PC-9 (cell line): ENCODE data around the gene DGKZ. TPM values are rescaled to one million over a fixed set of nuclear protein-coding genes. Genes with fewer than 3 reads are reported as not detected.
"Not testable (repeated sequence)": the region's sequence is repeated elsewhere in the genome, so short reads cannot be mapped to it uniquely, and the experiment has no call there.

Experiments used
- BruUV-seq: library from RNA; stranded (reverse); fragments of 400-500 nt; replicated peaks from 2 replicates; lab custom pipeline; 2021; lab: Mats Ljungman, UMichigan
- CTCF ChIA-PET: fragments of 300-600 bp; sonication (Branson Sonifier 250); formaldehyde crosslinking; loops from one replicate; lab custom pipeline; 2022; ENCODE audit warnings: antibody characterized with exemption; lab: Charles Lee
- POLR2A ChIA-PET: fragments of 300-600 bp; sonication (Branson Sonifier 250); formaldehyde crosslinking; loops from one replicate; lab custom pipeline; 2022; ENCODE audit warnings: antibody characterized with exemption; ENCODE audit not compliant: unreplicated experiment; lab: Charles Lee
- DNase-seq, 2 experiments: peaks; one replicate each; pipeline versions ENCODE4 v3.0.0 to v3.0.0-alpha.2; 2015 to 2022; ENCODE audit warnings: mixed read lengths in 1 of 2
- H2AFZ ChIP-seq: fragments of 200-600 bp; sonication (generic); 2 replicates; pipeline ENCODE4 v1.8.1; 2017; ENCODE audit warnings: antibody characterized with exemption
- H3F3A ChIP-seq: fragments of 200-600 bp; sonication (generic); 2 replicates; pipeline ENCODE4 v1.8.1; 2017; ENCODE audit warnings: antibody characterized with exemption, mild to moderate bottlenecking, low read depth; ENCODE audit not compliant: insufficient read depth
- H3K27ac ChIP-seq: fragments of 200-600 bp; sonication (generic); 2 replicates; pipeline ENCODE4 v1.6.1; 2016; ENCODE audit warnings: mixed run types
- H3K27me3 ChIP-seq: fragments of 200-600 bp; sonication (generic); 2 replicates; pipeline ENCODE4 v1.6.1; 2016; ENCODE audit warnings: low read depth, mixed run types; ENCODE audit not compliant: insufficient read depth
- H3K36me3 ChIP-seq: fragments of 200-600 bp; sonication (generic); 2 replicates; pipeline ENCODE4 v1.6.1; 2016; ENCODE audit warnings: low read depth, mixed run types
- H3K4me1 ChIP-seq: fragments of 200-600 bp; sonication (generic); replicated peaks from 2 replicates; pipeline ENCODE4 v1.6.1; 2016; ENCODE audit warnings: mixed run types; ENCODE audit not compliant: insufficient read depth
- H3K4me2 ChIP-seq: fragments of 200-600 bp; sonication (generic); 2 replicates; pipeline ENCODE4 v1.6.1; 2017; ENCODE audit warnings: mixed run types
- H3K4me3 ChIP-seq: fragments of 200-600 bp; sonication (generic); 2 replicates; pipeline ENCODE4 v1.6.1; 2016; ENCODE audit warnings: mixed run types
- H3K79me2 ChIP-seq: fragments of 200-600 bp; sonication (generic); 2 replicates; pipeline ENCODE4 v1.6.1; 2017; ENCODE audit warnings: low read depth, mixed run types
- H3K9me2 ChIP-seq: fragments of 200-600 bp; sonication (generic); 2 replicates; pipeline ENCODE4 v1.8.1; 2017; ENCODE audit warnings: mild to moderate bottlenecking; ENCODE audit not compliant: insufficient read depth
- H3K9me3 ChIP-seq: fragments of 200-600 bp; sonication (generic); 2 replicates; pipeline ENCODE4 v1.8.1; 2016; ENCODE audit warnings: low read depth; ENCODE audit not compliant: insufficient read depth
- H4K20me1 ChIP-seq: fragments of 200-600 bp; sonication (generic); 2 replicates; pipeline ENCODE4 v1.8.1; 2017; ENCODE audit not compliant: insufficient read depth
- EZH2 ChIP-seq: fragments of 200-600 bp; sonication (generic); IDR thresholded peaks from 2 replicates; pipeline ENCODE4 v1.8.0; 2017; ENCODE audit warnings: antibody characterized with exemption, low read depth
- intact Hi-C: fragments of 100-400 bp; cut with micrococcal nuclease; formaldehyde crosslinking; loops from one replicate; pipeline ENCODE4 v1.10.0; 2022; ENCODE audit not compliant: unreplicated experiment
- total RNA-seq: library from RNA; stranded (reverse); gene quantifications from 2 replicates; pipeline ENCODE4 v1.2.3, GENCODE V29; 2021
- TF ChIP-seq, protein P1 (sequence below): fragments of 200-600 bp; sonication (generic); conservative IDR thresholded peaks from 2 replicates; pipeline ENCODE4 v1.6.1; 2017; ENCODE audit warnings: mixed run types, antibody characterized with exemption, mild to moderate bottlenecking, moderate library complexity

DGKZ gene
- total RNA-seq, 1 experiment from 2014 or later, result 49.3 TPM

DNA sequence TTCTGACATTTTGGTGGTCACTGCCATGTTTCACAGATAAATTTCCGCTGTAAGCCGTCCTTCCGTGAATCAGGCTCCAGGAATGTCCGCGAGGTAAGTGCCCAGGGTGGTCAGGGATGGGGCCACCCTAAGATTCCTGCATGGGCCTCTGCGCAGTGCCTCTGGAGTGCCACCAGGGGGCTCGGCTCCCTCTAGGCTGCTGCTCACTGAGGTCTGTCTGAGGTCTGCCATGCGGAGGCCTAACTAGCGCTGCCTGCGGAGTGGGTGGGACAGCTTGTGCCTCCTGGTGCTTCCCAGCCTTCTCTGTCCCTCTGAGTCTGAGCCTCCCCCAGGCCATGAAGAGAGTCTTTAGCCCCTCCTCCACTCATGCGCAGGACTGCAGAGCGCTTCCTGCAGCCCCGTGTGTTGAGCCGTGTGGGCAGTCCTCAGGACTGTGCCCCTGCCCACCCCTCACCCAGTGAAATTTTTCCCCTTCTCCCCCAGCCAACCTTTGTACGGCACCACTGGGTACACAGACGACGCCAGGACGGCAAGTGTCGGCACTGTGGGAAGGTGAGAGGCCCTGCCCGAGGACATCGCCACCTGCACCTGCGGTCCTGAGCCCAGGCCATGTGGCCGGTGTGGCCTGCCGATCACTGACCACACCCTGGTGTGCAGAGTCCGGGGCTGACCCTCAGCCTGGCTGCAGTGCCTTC lies 22.3 kb downstream of the DGKZ start:
- TF ChIP-seq, protein P1, sequence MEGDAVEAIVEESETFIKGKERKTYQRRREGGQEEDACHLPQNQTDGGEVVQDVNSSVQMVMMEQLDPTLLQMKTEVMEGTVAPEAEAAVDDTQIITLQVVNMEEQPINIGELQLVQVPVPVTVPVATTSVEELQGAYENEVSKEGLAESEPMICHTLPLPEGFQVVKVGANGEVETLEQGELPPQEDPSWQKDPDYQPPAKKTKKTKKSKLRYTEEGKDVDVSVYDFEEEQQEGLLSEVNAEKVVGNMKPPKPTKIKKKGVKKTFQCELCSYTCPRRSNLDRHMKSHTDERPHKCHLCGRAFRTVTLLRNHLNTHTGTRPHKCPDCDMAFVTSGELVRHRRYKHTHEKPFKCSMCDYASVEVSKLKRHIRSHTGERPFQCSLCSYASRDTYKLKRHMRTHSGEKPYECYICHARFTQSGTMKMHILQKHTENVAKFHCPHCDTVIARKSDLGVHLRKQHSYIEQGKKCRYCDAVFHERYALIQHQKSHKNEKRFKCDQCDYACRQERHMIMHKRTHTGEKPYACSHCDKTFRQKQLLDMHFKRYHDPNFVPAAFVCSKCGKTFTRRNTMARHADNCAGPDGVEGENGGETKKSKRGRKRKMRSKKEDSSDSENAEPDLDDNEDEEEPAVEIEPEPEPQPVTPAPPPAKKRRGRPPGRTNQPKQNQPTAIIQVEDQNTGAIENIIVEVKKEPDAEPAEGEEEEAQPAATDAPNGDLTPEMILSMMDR, result peak; percentile 95
- TF ChIP-seq EZH2, result no peak
- Histone ChIP-seq H3K27me3 (no peaks in the 10 kb centered on the region), H3K36me3 (peaks cover 8% of the 10 kb centered on the region; the same call in 1 of the 2 replicates), H3K9me2 (no peaks in the 10 kb centered on the region), H3K4me1 (no peaks in the 10 kb centered on the region), H3K4me2 (no peak overlapping the region), H4K20me1 (peaks cover 2% of the 10 kb centered on the region; the same call in 1 of the 2 replicates), H3K79me2 (peaks cover 4% of the 10 kb centered on the region), H3F3A (peaks cover 14% of the 10 kb centered on the region; the same call in 1 of the 2 replicates), H3K4me3 (no peak overlapping the region), H3K9me3 (no peaks in the 10 kb centered on the region), H2AFZ (no peak overlapping the region), H3K27ac (no peak overlapping the region)
- CTCF ChIA-PET, result no interaction called here
- no TSS peak for BruUV-seq
- intact Hi-C loops, result loop anchor here (2.0 to 5.0 kb wide), 3 partner anchors 169 to 988 kb away; no protein-coding TSS in a partner anchor
- POLR2A ChIA-PET, result no interaction called here
- peak; percentile 60 to 79 for DNase-seq

DNA sequence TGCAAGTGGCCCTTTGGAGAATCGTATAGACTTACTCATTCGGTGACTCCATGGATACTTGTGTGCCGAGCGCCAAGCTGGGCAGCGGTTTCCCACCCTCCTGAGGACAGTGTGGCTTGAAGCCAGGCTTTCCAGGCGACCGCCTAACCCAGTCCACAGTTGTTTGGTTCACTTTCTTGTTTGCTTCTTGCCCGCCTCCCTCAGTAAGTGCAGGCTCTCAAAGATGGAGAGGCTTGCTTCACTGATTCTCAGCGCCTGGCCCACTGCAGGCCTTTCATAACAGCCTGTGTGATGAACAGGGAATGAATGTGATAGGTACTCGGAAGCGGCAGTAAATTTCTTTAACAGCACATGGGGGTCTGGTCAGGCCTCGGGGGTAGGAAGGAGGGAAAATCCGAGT lies 23.0 kb downstream of the DGKZ start:
- H3K9me2 ChIP-seq, result no peaks in the 10 kb centered on the region
- peaks cover 8% of the 10 kb centered on the region; the same call in 1 of the 2 replicates for H3K36me3 ChIP-seq
- no TSS peak for BruUV-seq
- peaks cover 14% of the 10 kb centered on the region; the same call in 1 of the 2 replicates for H3F3A ChIP-seq
- H3K27ac ChIP-seq, result no peak overlapping the region
- no peaks in the 10 kb centered on the region for H4K20me1 ChIP-seq
- CTCF ChIA-PET, result no interaction called here
- no peaks in the 10 kb centered on the region for H3K79me2 ChIP-seq
- no peaks in the 10 kb centered on the region for H3K27me3 ChIP-seq
- DNase-seq, result no peak
- H3K4me3 ChIP-seq, result no peak overlapping the region
- intact Hi-C loops, result no loop called here
- TF ChIP-seq, protein P1, result no peak
- TF ChIP-seq EZH2, result no peak
- H3K9me3 ChIP-seq, result no peaks in the 10 kb centered on the region
- POLR2A ChIA-PET, result no interaction called here
- no peaks in the 10 kb centered on the region for H3K4me1 ChIP-seq
- H3K4me2 ChIP-seq, result no peak overlapping the region
- no peak overlapping the region for H2AFZ ChIP-seq

DNA sequence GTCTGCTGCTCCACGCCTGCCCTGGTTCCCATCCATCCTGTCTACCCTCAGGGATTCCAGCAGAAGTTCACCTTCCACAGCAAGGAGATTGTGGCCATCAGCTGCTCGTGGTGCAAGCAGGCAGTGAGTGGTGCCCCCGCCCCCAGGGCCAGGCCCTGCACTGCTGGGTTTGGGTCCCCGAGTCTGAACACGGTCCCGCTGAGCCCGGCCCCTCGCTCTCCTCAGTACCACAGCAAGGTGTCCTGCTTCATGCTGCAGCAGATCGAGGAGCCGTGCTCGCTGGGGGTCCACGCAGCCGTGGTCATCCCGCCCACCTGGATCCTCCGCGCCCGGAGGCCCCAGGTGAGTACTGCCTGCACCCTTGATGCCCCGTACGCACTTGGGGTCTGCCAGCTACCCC lies 24.0 kb downstream of the DGKZ start:
- H3K4me3 ChIP-seq, BruUV-seq, CTCF ChIA-PET, POLR2A ChIA-PET, H4K20me1 ChIP-seq, H3K27me3 ChIP-seq, H3K4me1 ChIP-seq, H3K36me3 ChIP-seq, H2AFZ ChIP-seq, H3K9me3 ChIP-seq, H3K79me2 ChIP-seq, intact Hi-C loops, H3K9me2 ChIP-seq, DNase-seq, H3K27ac ChIP-seq, H3K4me2 ChIP-seq: not testable (repeated sequence)
- H3F3A ChIP-seq, result peaks cover 14% of the 10 kb centered on the region; the same call in 1 of the 2 replicates
